NCI-H128 (cell line): ENCODE results near the gene DENND1B.
"Not testable (repeated sequence)": the region's sequence is repeated elsewhere in the genome, so short reads cannot be mapped to it uniquely, and the experiment has no call there.

ENCODE experiments used
- DNase-seq: peaks from one replicate; lab custom pipeline; 2025; ENCODE audit not compliant: unreplicated experiment; lab: John Stamatoyannopoulos, UW

Gene DENND1B

GRCh38 chr1:197637406-197637805 is 137.9 kb downstream of the DENND1B start:
- no peak for DNase-seq

- DNase-seq, result no peak
Observed at GRCh38 chr1:197633447-197634078, 141.7 kb downstream of the DENND1B start.

- no peak for DNase-seq
Observed at GRCh38 chr1:197632651-197633050, 142.6 kb downstream of the DENND1B start.

GRCh38 chr1:197632005-197632404 is 143.3 kb downstream of the DENND1B start:
- no peak for DNase-seq

- no peak for DNase-seq
Observed at GRCh38 chr1:197622371-197622770, 152.9 kb downstream of the DENND1B start.

GRCh38 chr1:197621761-197622160 is 153.5 kb downstream of the DENND1B start:
- no peak for DNase-seq

GRCh38 chr1:197620714-197621163 is 154.5 kb downstream of the DENND1B start:
- DNase-seq, result no peak

- peak; percentile 17 for DNase-seq
Observed at GRCh38 chr1:197619008-197619640, 156.2 kb downstream of the DENND1B start.

GRCh38 chr1:197618061-197618460 is 157.2 kb downstream of the DENND1B start:
- peak; percentile 18 for DNase-seq

- DNase-seq, result no peak
Observed at GRCh38 chr1:197615693-197616011, 159.6 kb downstream of the DENND1B start.

GRCh38 chr1:197614916-197615692 is 160.2 kb downstream of the DENND1B start:
- DNase-seq, result no peak

GRCh38 chr1:197606168-197606845 is 169.0 kb downstream of the DENND1B start:
- DNase-seq, result no peak

- no peak for DNase-seq
Observed at GRCh38 chr1:197604302-197604701, 171.0 kb downstream of the DENND1B start.

- DNase-seq, result no peak
Observed at GRCh38 chr1:197600751-197601150, 174.5 kb downstream of the DENND1B start.

GRCh38 chr1:197599789-197600188 is 175.5 kb downstream of the DENND1B start:
- DNase-seq, result no peak

- DNase-seq, result peak; percentile 41
Observed at GRCh38 chr1:197598935-197599334, 176.3 kb downstream of the DENND1B start.

- no peak for DNase-seq
Observed at GRCh38 chr1:197595304-197595904, 179.9 kb downstream of the DENND1B start.

GRCh38 chr1:197590687-197591086 is 184.6 kb downstream of the DENND1B start:
- DNase-seq, result no peak

GRCh38 chr1:197585809-197586208 is 189.5 kb downstream of the DENND1B start:
- DNase-seq, result no peak

GRCh38 chr1:197577580-197577979 is 197.7 kb downstream of the DENND1B start:
- DNase-seq, result no peak

- not testable (repeated sequence) for DNase-seq
Observed at GRCh38 chr1:197575531-197575930, 199.7 kb downstream of the DENND1B start.
